HepG2 (cell line): ENCODE data around the gene OSER1. TPM values are rescaled to one million over a fixed set of nuclear protein-coding genes. Genes with fewer than 3 reads are reported as not detected.

Source experiments
- ATAC-seq: fragments of 200-7000 bp; cut with Tn5 transposase; 3 replicates; pipeline ENCODE4 v1.9.1; 2020; ENCODE audit warnings: mild to moderate bottlenecking, moderate library complexity
- BruUV-seq: library from RNA; stranded (reverse); fragments of 400-500 nt; replicated peaks from 2 replicates; lab custom pipeline; 2021; lab: Mats Ljungman, UMichigan
- CTCF ChIA-PET: fragments of 300-600 bp; formaldehyde crosslinking; extraction: SDS; loops from one replicate; lab custom pipeline; 2021; ENCODE audit warnings: low total read pairs, inconsistent platforms, low intra/inter-chr PET ratio; lab: Yijun Ruan, JAX
- POLR2A ChIA-PET: fragments of 350-600 bp; sonication (Branson Sonifier 250); formaldehyde crosslinking; loops from one replicate; lab custom pipeline; 2020; ENCODE audit warnings: antibody characterized with exemption, inconsistent platforms; lab: Yijun Ruan, JAX
- DNase-seq: peaks from one replicate; pipeline ENCODE4 v3.0.0-alpha.2; 2015; ENCODE audit warnings: low spot score
- FAIRE-seq: peaks from 3 replicates; lab custom pipeline; 2011; peaks lifted over from hg19 to GRCh38; lab: Jason Lieb, UNC
- H2AFZ ChIP-seq: one replicate; pipeline ENCODE4 v1.6.1; 2011; ENCODE audit warnings: low read length, inconsistent platforms
- H3K27ac ChIP-seq: fragments of 300-600 bp; 3 replicates; pipeline ENCODE4 v1.8.0; 2011; ENCODE audit warnings: mixed run types, mild to moderate bottlenecking, mixed read lengths, low read length, inconsistent platforms; ENCODE audit not compliant: insufficient read depth; ENCODE audit errors: extremely low read length
- H3K27me3 ChIP-seq, 2 experiments: fragments of 200-600 bp in 1 of 2; 2 replicates in 1 of 2; 3 replicates in 1 of 2; pipeline versions ENCODE4 v1.6.0 to v1.8.0; 2011; ENCODE audit warnings: low read length in 2 of 2, mild to moderate bottlenecking in 2 of 2, moderate library complexity in 2 of 2, inconsistent platforms in 1 of 2; ENCODE audit not compliant: insufficient read depth in 2 of 2, control insufficient read depth in 1 of 2
- H3K36me3 ChIP-seq, 2 experiments: fragments of 200-600 bp in 1 of 2; replicated peaks in 1 of 2; 2 replicates in 1 of 2; 3 replicates in 1 of 2; pipeline versions ENCODE4 v1.5.1 to v1.8.0; 2011; ENCODE audit warnings: low read length in 2 of 2, inconsistent platforms in 1 of 2; ENCODE audit not compliant: insufficient read depth in 2 of 2, control insufficient read depth in 1 of 2
- H3K4me1 ChIP-seq: 2 replicates; pipeline ENCODE4 v1.5.1; 2012; ENCODE audit warnings: low read length, inconsistent platforms; ENCODE audit not compliant: insufficient read depth
- H3K4me2 ChIP-seq: 2 replicates; pipeline ENCODE4 v1.6.0; 2011; ENCODE audit warnings: low read depth, low read length, inconsistent platforms
- H3K4me3 ChIP-seq, 3 experiments: fragments of 200-600 bp in 1 of 3; sonication (generic), shearing (Covaris generic) in 1 of 3; replicated peaks in 1 of 3; 2 replicates each; pipeline ENCODE4 v1.5.1; 2011 to 2016; ENCODE audit warnings: low read length in 3 of 3, inconsistent platforms in 2 of 3, low read depth in 2 of 3, mild to moderate bottlenecking in 2 of 3, control low read depth in 1 of 3, mixed read lengths in 1 of 3; ENCODE audit not compliant: insufficient read depth in 1 of 3
- H3K79me2 ChIP-seq: one replicate; pipeline ENCODE4 v1.6.1; 2011; ENCODE audit warnings: low read length, inconsistent platforms; ENCODE audit not compliant: insufficient read depth
- H3K9ac ChIP-seq: 2 replicates; pipeline ENCODE4 v1.6.0; 2011; ENCODE audit warnings: mild to moderate bottlenecking, low read depth, low read length, inconsistent platforms; ENCODE audit not compliant: insufficient read depth
- H3K9me3 ChIP-seq: 2 replicates; pipeline ENCODE4 v1.5.1; 2012; ENCODE audit warnings: mild to moderate bottlenecking, low read length
- H4K20me1 ChIP-seq: 2 replicates; pipeline ENCODE4 v1.6.0; 2011; ENCODE audit warnings: inconsistent platforms, mild to moderate bottlenecking, low read length, moderate library complexity; ENCODE audit not compliant: insufficient read depth
- ARID3A ChIP-seq: IDR thresholded peaks from 2 replicates; pipeline ENCODE4 v1.6.1; 2012; ENCODE audit warnings: low read depth, low read length, improper control_type of control experiment
- CEBPB ChIP-seq: IDR thresholded peaks from 2 replicates; pipeline ENCODE4 v1.6.1; 2011; ENCODE audit warnings: low read depth, low read length, improper control_type of control experiment, borderline replicate concordance
- FOXA3 ChIP-seq: IDR thresholded peaks from 2 replicates; pipeline ENCODE4 v1.6.1; 2016; ENCODE audit warnings: missing genetic modification reagents, missing compliant biosample characterization
- FOXP4 ChIP-seq: sonication (generic); formaldehyde crosslinking; IDR thresholded peaks from 2 replicates; pipeline ENCODE4 v1.4.0; 2020; ENCODE audit warnings: missing genetic modification reagents
- HNF4A ChIP-seq: sonication (generic); formaldehyde crosslinking; IDR thresholded peaks from 2 replicates; pipeline ENCODE4 v1.4.0; 2020; ENCODE audit warnings: missing genetic modification reagents
- KAT2B ChIP-seq: fragments of 150-350 bp; IDR thresholded peaks from 2 replicates; pipeline ENCODE4 v1.6.1; 2014; ENCODE audit warnings: low read depth, low read length, borderline replicate concordance
- KDM6A ChIP-seq: IDR thresholded peaks from 2 replicates; pipeline ENCODE4 v1.6.1; 2016; ENCODE audit warnings: low read depth
- LBX2 ChIP-seq: sonication (generic); formaldehyde crosslinking; IDR thresholded peaks from 2 replicates; pipeline ENCODE4 v1.5.0; 2020; ENCODE audit warnings: missing genetic modification reagents, mild to moderate bottlenecking, borderline replicate concordance
- LCORL ChIP-seq, 2 experiments: fragments of 450-650 bp in 1 of 2; sonication (generic) in 1 of 2; formaldehyde crosslinking in 1 of 2; IDR thresholded peaks; 2 replicates each; pipeline versions ENCODE4 v1.5.0 to v1.6.1; 2017 to 2020; ENCODE audit warnings: antibody characterized with exemption in 1 of 2, missing genetic modification reagents in 1 of 2
- MED1 ChIP-seq: sonication (generic); formaldehyde crosslinking; IDR thresholded peaks from 2 replicates; pipeline ENCODE4 v1.4.0; 2020; ENCODE audit warnings: missing genetic modification reagents
- NCOR1 ChIP-seq: fragments of 200-600 bp; sonication (generic); IDR thresholded peaks from 2 replicates; pipeline ENCODE4 v1.7.0; 2017; ENCODE audit warnings: antibody characterized with exemption, low read length, borderline replicate concordance
- PAF1 ChIP-seq: IDR thresholded peaks from 2 replicates; pipeline ENCODE4 v1.6.1; 2016; ENCODE audit warnings: missing genetic modification reagents, missing compliant biosample characterization
- PLSCR1 ChIP-seq: sonication (generic); formaldehyde crosslinking; IDR thresholded peaks from 2 replicates; pipeline ENCODE4 v1.5.0; 2020; ENCODE audit warnings: missing genetic modification reagents, mild to moderate bottlenecking, borderline replicate concordance
- PPARG ChIP-seq: conservative IDR thresholded peaks from 2 replicates; pipeline ENCODE4 v1.6.1; 2016; ENCODE audit warnings: missing biosample characterization, missing genetic modification reagents
- RFX1 ChIP-seq: fragments of 450-650 bp; IDR thresholded peaks from 2 replicates; pipeline ENCODE4 v1.6.1; 2017
- RFX3 ChIP-seq: IDR thresholded peaks from 2 replicates; pipeline ENCODE4 v1.6.1; 2016; ENCODE audit warnings: missing biosample characterization, missing genetic modification reagents
- SOX5 ChIP-seq: IDR thresholded peaks from 2 replicates; pipeline ENCODE4 v1.6.1; 2016; ENCODE audit warnings: borderline replicate concordance
- SOX6 ChIP-seq, 2 experiments: fragments of 450-650 bp in 1 of 2; sonication (generic) in 1 of 2; formaldehyde crosslinking in 1 of 2; IDR thresholded peaks; 2 replicates each; pipeline versions ENCODE4 v1.4.0 to v1.6.1; 2017 to 2020; ENCODE audit warnings: antibody characterized with exemption in 1 of 2, mild to moderate bottlenecking in 1 of 2, missing genetic modification reagents in 1 of 2
- TBX2 ChIP-seq: sonication (generic); formaldehyde crosslinking; IDR thresholded peaks from 2 replicates; pipeline ENCODE4 v1.5.0; 2020; ENCODE audit warnings: missing genetic modification reagents, mild to moderate bottlenecking, borderline replicate concordance
- ZFP36 ChIP-seq: fragments of 150-350 bp; IDR thresholded peaks from 2 replicates; pipeline ENCODE4 v1.6.1; 2018; ENCODE audit warnings: borderline replicate concordance, low read length, low read depth; ENCODE audit not compliant: partially characterized antibody
- ZNF331 ChIP-seq: sonication (generic); formaldehyde crosslinking; IDR thresholded peaks from 2 replicates; pipeline ENCODE4 v1.4.0; 2020; ENCODE audit warnings: missing genetic modification reagents
- in situ Hi-C: cut with HindIII; loops from 2 replicates; pipeline ENCODE4 v1.10.0; 2017; ENCODE audit warnings: low pct_unique_long_range_greater_than_20kb; ENCODE audit not compliant: extremely low pct_ligation_motif_present
- intact Hi-C: fragments of 100-400 bp; cut with micrococcal nuclease; formaldehyde crosslinking; loops from one replicate; pipeline ENCODE4 v1.10.0; 2022; ENCODE audit not compliant: unreplicated experiment
- polyA plus RNA-seq, 8 experiments: library from polyadenylated mRNA; depleted of rRNA in 3 of 8; stranded (reverse) in 7 of 8; unstranded in 1 of 8; fragments of >200 nt; fragmentation: Illumina TruSeq in 4 of 8; extraction: Trizol in 4 of 8; gene quantifications; 2 replicates each; pipeline versions ENCODE4 v1.2.1 to v1.2.3, GENCODE V29; 2011 to 2016; ENCODE audit warnings: low read depth in 4 of 8, missing spikeins in 1 of 8, mixed read lengths in 1 of 8; ENCODE audit not compliant: insufficient read depth in 1 of 8
- total RNA-seq, 5 experiments: library from RNA; depleted of rRNA; stranded (reverse); fragments of >200 nt; fragmentation: Illumina TruSeq; extraction: Trizol; gene quantifications; 2 replicates each; pipeline ENCODE4 v1.2.3, GENCODE V29; 2016; ENCODE audit warnings: low read depth in 1 of 5

Gene OSER1
- total and polyA plus RNA-seq, 2 of the 13 experiments (the other 11 are each of a cell fraction or from before 2014, with no cell fraction given): 71.2 to 71.5 TPM

GRCh38 chr20:44206132-44206531 is 4.4 kb downstream of the OSER1 start:
- no peaks in the 10 kb centered on the region; a peak in 1 of 5 replicates for H3K27me3 ChIP-seq
- H3K4me2 ChIP-seq: peak overlapping the region; percentile 94
- peak overlapping the region in 1 of 3 experiments; percentile 5; a peak in 1 of 6 replicates for H3K4me3 ChIP-seq
- H3K4me1 ChIP-seq: peaks cover 51% of the 10 kb centered on the region
- ATAC-seq: peak; percentile 39
- intact Hi-C loops: loop anchor here (10.0 kb wide), 2 partner anchors 481 to 541 kb away; partner anchors contain the start of genes GTSF1L and MYBL2
- ChIA-PET POLR2A (interaction anchor here (0.5 to 0.9 kb wide), 2 partner anchors 188 to 269 kb away, joined by 3 read pairs; no protein-coding TSS in a partner anchor), CTCF (no interaction called here)
- peak overlapping the region; percentile 76 for H3K27ac ChIP-seq
- no peak overlapping the region for H3K9ac ChIP-seq
- peaks cover 46% of the 10 kb centered on the region for H4K20me1 ChIP-seq
- DNase-seq: peak; percentile 87
- peaks cover 14 to 38% of the 10 kb centered on the region in 2 experiments for H3K36me3 ChIP-seq
- no peaks in the 10 kb centered on the region for H3K9me3 ChIP-seq
- peak; percentile 28 for FAIRE-seq
- in situ Hi-C loops: no loop called here
- no TSS peak for BruUV-seq
- no peak overlapping the region for H2AFZ ChIP-seq
- H3K79me2 ChIP-seq: peaks cover 91% of the 10 kb centered on the region
- TF ChIP-seq KAT2B (0 out of 2 replicates have a peak, but pooled peaks have one; percentile 16), HNF4A (CRISPR knock-in tag) (peak; percentile 87), RFX1 (peak; percentile 68; the same call in 1 of the 2 replicates), FOXP4 (peak; percentile 21; the same call in 1 of the 2 replicates), NCOR1 (peak; percentile 85; the same call in 1 of the 2 replicates), TBX2 (CRISPR knock-in tag) (peak; percentile 64; the same call in 1 of the 2 replicates), KDM6A (CRISPR knock-in tag) (peak; percentile 49; the same call in 1 of the 2 replicates), LBX2 (CRISPR knock-in tag) (no peak), PAF1 (CRISPR knock-in tag) (no peak), RFX3 (CRISPR knock-in tag) (peak; percentile 65), SOX6 (IDR thresholded peaks at IDR 0.05) (no peak), SOX6 (CRISPR knock-in tag; IDR thresholded peaks at IDR 0.05) (peak; percentile 63; the same call in 1 of the 2 replicates), CEBPB (peak; percentile 12; the same call in 1 of the 2 replicates), ZFP36 (no peak), ZNF331 (CRISPR knock-in tag) (peak; percentile 53; the same call in 1 of the 2 replicates), ARID3A (peak; percentile 83), PPARG (0 out of 2 replicates have a peak, but pooled peaks have one; percentile 39), FOXA3 (CRISPR knock-in tag) (0 out of 2 replicates have a peak, but pooled peaks have one; percentile 6), SOX5 (CRISPR knock-in tag) (0 out of 2 replicates have a peak, but pooled peaks have one; percentile 19), PLSCR1 (no peak), MED1 (peak; percentile 56), LCORL (IDR thresholded peaks at IDR 0.05) (no peak), LCORL (CRISPR knock-in tag; IDR thresholded peaks at IDR 0.05) (peak; percentile 86)
